ENCODE data around the gene SYNGAP1. TPM values are rescaled to one million over a fixed set of nuclear protein-coding genes. Genes with fewer than 3 reads are reported as not detected.
"Not testable (repeated sequence)": the region's sequence is repeated elsewhere in the genome, so short reads cannot be mapped to it uniquely, and the experiment has no call there.

SYNGAP1 gene
- total RNA-seq (2022) (17.1 and 18.3 TPM in 2 replicates), Bru-seq, nascent RNA (percentile 49 among the genes with signal in this experiment), BruChase-seq, experiment 1, labeled RNA remaining after a 2-hour chase (percentile 56 among the genes with signal in this experiment), BruChase-seq, experiment 2, labeled RNA remaining after a 6-hour chase (percentile 67 among the genes with signal in this experiment)
- long read RNA-seq, partial matches to known transcripts = 0 of 1 reads
- long read RNA-seq, other reads (novel, unspliced or antisense) = 1 of 1 reads

GRCh38 chr6:33419580-33420490, at the start of gene SYNGAP1:
Gene SYNGAP1, plus strand, starts transcription at chr6:33420065. Its CDS starts 200 bp downstream, at chr6:33420265.
- H3K36me3 ChIP-seq (ENCODE audit: control insufficient read depth, insufficient read depth, low read length) = peaks cover 4% of the 10 kb centered on the region
- no peak for DNase-seq
- Mint-ChIP-seq H3K4me1 (ENCODE audit: low read depth, unreplicated experiment) (peaks cover 17% of the 10 kb centered on the region), H3K9me3 (ENCODE audit: unreplicated experiment) (no peaks in the 10 kb centered on the region), H3K36me3 (ENCODE audit: insufficient read depth, unreplicated experiment) (peaks cover 28% of the 10 kb centered on the region), H3K4me3 (ENCODE audit: unreplicated experiment) (peak within 1 kb of the TSS; percentile 90), H3K27me3 (ENCODE audit: insufficient read depth, unreplicated experiment) (peaks cover 7% of the 10 kb centered on the region), H3K27ac (ENCODE audit: unreplicated experiment) (peak within 1 kb of the TSS; percentile 99)
- H3K27me3 ChIP-seq (replicated peaks; ENCODE audit: control insufficient read depth, insufficient read depth, low read length) = no peaks in the 10 kb centered on the region
- H3K4me3 ChIP-seq (ENCODE audit: low read depth, low read length) = no peak within 1 kb of the TSS
- CTCF ChIA-PET = no interaction called here
- H3K4me1 ChIP-seq = peaks cover 21% of the 10 kb centered on the region
- H3K9me3 ChIP-seq = no peaks in the 10 kb centered on the region
- POLR2A ChIA-PET = no interaction called here
- BruUV-seq (replicated peaks) = no TSS peak
- no peak for TF ChIP-seq CTCF (IDR thresholded peaks at IDR 0.05; ENCODE audit: insufficient read depth in 1 of 2, low read depth in 1 of 2, low read length in 1 of 2, severe bottlenecking in 1 of 2, unreplicated experiment in 1 of 2)
- intact Hi-C loops (cut with micrococcal nuclease; ENCODE audit: unreplicated experiment) = loop anchor here (2.0 kb wide), 1 partner anchor 29 kb away; the partner anchor contains the start of gene KIFC1

GRCh38 chr6:33371901-33372300, 48.0 kb upstream of the SYNGAP1 start:
- POLR2A ChIA-PET; H3K4me3 Mint-ChIP-seq (ENCODE audit: unreplicated experiment); intact Hi-C loops (cut with micrococcal nuclease; ENCODE audit: unreplicated experiment); H3K27me3 Mint-ChIP-seq (ENCODE audit: insufficient read depth, unreplicated experiment); H3K36me3 Mint-ChIP-seq (ENCODE audit: insufficient read depth, unreplicated experiment); CTCF ChIA-PET; H3K36me3 ChIP-seq (ENCODE audit: control insufficient read depth, insufficient read depth, low read length); H3K9me3 ChIP-seq; H3K4me1 ChIP-seq; H3K27ac Mint-ChIP-seq (ENCODE audit: unreplicated experiment); H3K4me3 ChIP-seq (ENCODE audit: low read depth, low read length); H3K27me3 ChIP-seq (replicated peaks; ENCODE audit: control insufficient read depth, insufficient read depth, low read length); DNase-seq; H3K4me1 Mint-ChIP-seq (ENCODE audit: low read depth, unreplicated experiment); H3K9me3 Mint-ChIP-seq (ENCODE audit: unreplicated experiment); BruUV-seq (replicated peaks): not testable (repeated sequence)

GRCh38 chr6:33372526-33373123, 47.2 kb upstream of the SYNGAP1 start:
- ChIA-PET POLR2A (no interaction called here), CTCF (no interaction called here)
- H3K27me3 Mint-ChIP-seq (ENCODE audit: insufficient read depth, unreplicated experiment) = no peaks in the 10 kb centered on the region
- H3K4me3 ChIP-seq (ENCODE audit: low read depth, low read length) = no peak overlapping the region
- intact Hi-C loops (cut with micrococcal nuclease; ENCODE audit: unreplicated experiment) = no loop called here
- H3K36me3 Mint-ChIP-seq (ENCODE audit: insufficient read depth, unreplicated experiment) = no peaks in the 10 kb centered on the region
- H3K27me3 ChIP-seq (replicated peaks; ENCODE audit: control insufficient read depth, insufficient read depth, low read length) = no peaks in the 10 kb centered on the region
- no peaks in the 10 kb centered on the region for H3K36me3 ChIP-seq (ENCODE audit: control insufficient read depth, insufficient read depth, low read length)
- peaks cover 7% of the 10 kb centered on the region; the same call in 1 of the 2 replicates for H3K4me1 ChIP-seq
- H3K27ac Mint-ChIP-seq (ENCODE audit: unreplicated experiment) = no peak overlapping the region
- no peaks in the 10 kb centered on the region for H3K9me3 Mint-ChIP-seq (ENCODE audit: unreplicated experiment)
- DNase-seq = no peak
- no peak overlapping the region for H3K4me3 Mint-ChIP-seq (ENCODE audit: unreplicated experiment)
- peaks cover 8% of the 10 kb centered on the region for H3K4me1 Mint-ChIP-seq (ENCODE audit: low read depth, unreplicated experiment)
- BruUV-seq (replicated peaks) = no TSS peak
- TF ChIP-seq CTCF (IDR thresholded peaks at IDR 0.05; ENCODE audit: insufficient read depth in 1 of 2, low read depth in 1 of 2, low read length in 1 of 2, severe bottlenecking in 1 of 2, unreplicated experiment in 1 of 2) = no peak
- no peaks in the 10 kb centered on the region for H3K9me3 ChIP-seq
